ENCODE results near the gene HNRNPUL1.

DNA sequence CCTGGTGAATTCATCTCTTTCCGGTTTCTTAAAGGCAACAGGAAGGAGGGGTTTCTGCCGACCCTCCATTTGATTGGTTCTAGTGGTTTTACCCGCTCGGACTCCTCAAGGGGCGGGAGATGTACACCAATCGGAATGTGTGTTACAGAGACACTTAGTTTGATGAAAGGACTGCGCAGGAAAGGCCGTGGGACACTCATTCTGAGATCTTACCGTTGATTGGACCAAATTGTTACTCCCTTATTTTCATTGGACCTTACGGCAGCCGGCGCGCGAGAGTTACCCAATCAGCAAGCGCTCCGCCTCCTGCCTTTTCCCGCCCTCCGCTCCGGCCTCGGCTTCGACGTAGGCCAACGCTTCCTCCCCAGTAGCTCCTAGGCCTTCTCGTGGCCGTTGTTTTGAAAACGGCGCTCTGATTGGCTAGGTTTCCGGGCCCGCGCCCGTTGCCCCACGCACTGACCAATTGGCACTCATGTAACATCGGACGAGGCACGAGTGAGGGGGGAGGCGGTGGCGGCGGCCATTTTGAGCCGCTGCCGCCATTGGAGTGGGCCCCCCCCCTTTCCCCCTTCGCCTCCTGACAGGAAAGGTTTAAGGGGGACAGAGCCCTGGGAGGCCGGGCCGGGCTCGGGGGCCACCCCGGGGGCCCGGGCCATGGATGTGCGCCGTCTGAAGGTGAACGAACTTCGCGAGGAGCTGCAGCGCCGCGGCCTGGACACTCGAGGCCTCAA is at the start of gene HNRNPUL1:
- TF ChIP-seq CTCF (IDR thresholded peaks at IDR 0.05) (peak; percentile 49), ZFX (IDR thresholded peaks at IDR 0.05; ENCODE audit: borderline replicate concordance) (0 out of 2 replicates have a peak, but pooled peaks have one; percentile 37)
